B cell (primary cell): ENCODE data around the gene HSBP1L1. TPM values are rescaled to one million over a fixed set of nuclear protein-coding genes. Genes with fewer than 3 reads are reported as not detected.

ENCODE experiments used
- ATAC-seq: fragments of 200-7000 bp; cut with Tn5 transposase; one replicate; pipeline ENCODE4 v1.10.0; 2021; ENCODE audit warnings: low read depth, mild to moderate bottlenecking, moderate number of reproducible peaks, moderate library complexity
- CTCF ChIA-PET: fragments of 350-600 bp; sonication (Branson Sonifier 250); formaldehyde crosslinking; loops from one replicate; lab custom pipeline; 2021; ENCODE audit warnings: antibody characterized with exemption, inconsistent platforms; lab: Charles Lee
- POLR2A ChIA-PET: fragments of 350-600 bp; sonication (Branson Sonifier 250); formaldehyde crosslinking; loops from one replicate; lab custom pipeline; 2021; ENCODE audit warnings: antibody characterized with exemption; lab: Charles Lee
- DNase-seq: peaks from one replicate; pipeline ENCODE4 v3.0.0; 2013
- H2AFZ ChIP-seq: 2 replicates; pipeline ENCODE4 v1.6.1; 2012; ENCODE audit warnings: mild to moderate bottlenecking, low read depth, low read length; ENCODE audit not compliant: insufficient read depth, poor library complexity, severe bottlenecking
- H3K27ac ChIP-seq, 2 donors: 1 replicate in 1 of 2; 2 replicates in 1 of 2; pipeline ENCODE4 v1.5.1; 2012 to 2013; ENCODE audit warnings: low read length in 2 of 2, mild to moderate bottlenecking in 2 of 2, moderate library complexity in 1 of 2
- H3K27me3 ChIP-seq, 4 experiments: fragments of 200-600 bp in 1 of 4; sonication (generic) in 1 of 4; replicated peaks in 1 of 4; 1 replicate in 2 of 4; 2 replicates in 2 of 4; pipeline versions ENCODE4 v1.6.1 to v1.7.0; 2013 to 2016; ENCODE audit warnings: low read length in 3 of 4, mild to moderate bottlenecking in 2 of 4, mixed read lengths in 1 of 4, moderate library complexity in 1 of 4; ENCODE audit not compliant: insufficient read depth in 4 of 4, control insufficient read depth in 3 of 4; ENCODE audit errors: control extremely low read depth in 1 of 4
- H3K36me3 ChIP-seq, 2 experiments: replicated peaks in 1 of 2; 1 replicate in 1 of 2; 2 replicates in 1 of 2; pipeline versions ENCODE4 v1.6.1 to v1.7.1; 2013; ENCODE audit warnings: low read length in 1 of 2; ENCODE audit not compliant: insufficient read depth in 2 of 2, control insufficient read depth in 1 of 2; ENCODE audit errors: control extremely low read depth in 1 of 2, extremely low read depth in 1 of 2
- H3K4me1 ChIP-seq, 2 donors: fragments of 200-600 bp in 1 of 2; sonication (generic) in 1 of 2; 1 replicate in 1 of 2; 2 replicates in 1 of 2; pipeline versions ENCODE4 v1.5.1 to v1.6.1; 2013 to 2017; ENCODE audit warnings: low read length in 2 of 2; ENCODE audit not compliant: control insufficient read depth in 2 of 2, insufficient read depth in 2 of 2
- H3K4me2 ChIP-seq: replicated peaks from 2 replicates; pipeline ENCODE3; 2012; ENCODE audit warnings: mild to moderate bottlenecking, low read depth, low read length; ENCODE audit not compliant: poor library complexity, severe bottlenecking
- H3K4me3 ChIP-seq, 5 experiments: fragments of 200-600 bp in 1 of 5; sonication (generic) in 1 of 5; 1 replicate in 3 of 5; 2 replicates in 2 of 5; pipeline versions ENCODE4 v1.5.1 to v1.7.0; 2011 to 2016; ENCODE audit warnings: low read length in 4 of 5, mild to moderate bottlenecking in 4 of 5, low read depth in 2 of 5, control low read depth in 1 of 5, moderate library complexity in 1 of 5; ENCODE audit not compliant: insufficient read depth in 1 of 5; ENCODE audit errors: control extremely low read depth in 1 of 5, extremely low read depth in 1 of 5
- H3K79me2 ChIP-seq: fragments of 200-600 bp; sonication (generic); one replicate; pipeline ENCODE4 v1.6.0; 2016; ENCODE audit warnings: low read length; ENCODE audit not compliant: control insufficient read depth, insufficient read depth
- H3K9ac ChIP-seq: fragments of 200-600 bp; sonication (generic); 2 replicates; pipeline ENCODE4 v1.6.1; 2017; ENCODE audit warnings: mild to moderate bottlenecking, low read length, moderate library complexity
- H3K9me3 ChIP-seq, 3 donors: one replicate each; pipeline versions ENCODE4 v1.6.1 to v1.7.1; 2013; ENCODE audit warnings: low read length in 2 of 3; ENCODE audit not compliant: control insufficient read depth in 2 of 3, insufficient read depth in 1 of 3; ENCODE audit errors: control extremely low read depth in 1 of 3
- H4K20me1 ChIP-seq: 2 replicates; pipeline ENCODE4 v1.6.0; 2012; ENCODE audit warnings: mild to moderate bottlenecking, low read length; ENCODE audit not compliant: insufficient read depth, control insufficient read depth, poor library complexity, severe bottlenecking
- H3K27ac Mint-ChIP-seq: one replicate; pipeline ENCODE4 v1.8.0; 2021; ENCODE audit warnings: mixed read lengths
- H3K27me3 Mint-ChIP-seq: one replicate; pipeline ENCODE4 v1.8.0; 2021; ENCODE audit warnings: mixed read lengths
- H3K4me1 Mint-ChIP-seq: one replicate; pipeline ENCODE4 v1.8.0; 2021; ENCODE audit warnings: mixed read lengths
- H3K4me3 Mint-ChIP-seq: one replicate; pipeline ENCODE4 v1.8.0; 2021; ENCODE audit warnings: mixed read lengths
- H3K9me3 Mint-ChIP-seq: one replicate; pipeline ENCODE4 v1.8.0; 2022; ENCODE audit warnings: mixed read lengths; ENCODE audit not compliant: insufficient read depth
- EZH2 ChIP-seq: IDR thresholded peaks from 2 replicates; pipeline ENCODE4 v1.6.1; 2012; ENCODE audit warnings: borderline replicate concordance, low read depth, mild to moderate bottlenecking, moderate library complexity, low read length; ENCODE audit not compliant: insufficient read depth, poor library complexity, severe bottlenecking
- WGBS: methylation state at CpG from one replicate; pipeline ENCODE4 v1.1.5; 2013; ENCODE audit warnings: missing lambda C conversion rate; ENCODE audit not compliant: insufficient coverage; 5-methylcytosine and 5-hydroxymethylcytosine counted together
- intact Hi-C: fragments of 100-400 bp; cut with micrococcal nuclease; formaldehyde crosslinking; loops from one replicate; pipeline ENCODE4 v1.10.0; 2022
- polyA plus RNA-seq: library from polyadenylated mRNA; depleted of rRNA; stranded (reverse); fragments of >200 nt; gene quantifications from 2 replicates; pipeline ENCODE4 v1.2.3, GENCODE V29; 2012
- total RNA-seq, 2 donors: library from RNA; stranded (reverse); fragments of 120-200 nt in 1 of 2; gene quantifications; 1 replicate in 1 of 2; 2 replicates in 1 of 2; pipeline versions ENCODE4 v1.2.3 to v1.2.4, GENCODE V29; 2013 to 2022
- TF ChIP-seq, protein P1 (sequence below): fragments of 200-600 bp; IDR thresholded peaks from one replicate; pipeline ENCODE4 v1.8.0; 2022; ENCODE audit warnings: antibody characterized with exemption, mild to moderate bottlenecking

HSBP1L1 gene
- total and polyA plus RNA-seq, 2 donors (not counting 1 experiment from before 2014, with no cell fraction given): 4.6 to 7.2 TPM

DNA sequence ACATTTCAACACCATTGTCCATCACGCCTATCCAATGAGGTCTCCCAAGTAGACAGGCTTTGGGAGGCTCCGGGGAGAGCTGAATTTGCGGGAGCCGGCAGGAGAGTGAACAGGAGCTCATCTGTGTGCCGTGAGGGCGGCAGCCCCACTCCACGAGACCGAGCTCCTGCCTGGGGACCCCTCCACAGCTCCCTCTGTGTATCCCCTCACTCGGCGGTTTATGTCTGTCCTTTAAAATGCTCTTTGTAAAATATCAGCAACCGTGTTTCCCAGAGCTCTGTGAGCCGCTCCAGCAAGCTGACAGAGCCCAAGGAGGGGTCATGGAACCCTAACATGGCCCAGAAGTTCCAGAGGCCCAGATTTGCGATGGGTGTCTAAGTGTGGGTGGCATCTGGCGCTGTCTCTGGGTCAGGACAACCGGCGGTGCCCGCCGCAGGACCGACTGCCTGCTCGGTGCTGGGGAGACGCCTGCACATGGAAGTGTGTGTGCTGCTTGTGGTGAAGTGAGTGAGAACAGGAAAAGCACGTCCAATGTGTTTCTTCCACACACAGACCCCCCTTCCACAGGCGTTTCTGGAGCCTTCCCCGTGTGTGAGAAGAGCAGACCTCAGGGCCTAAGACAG lies 47.8 kb upstream of the HSBP1L1 start:
- intact Hi-C loops: no loop called here
- no peak for TF ChIP-seq EZH2
- TF ChIP-seq, protein P1, sequence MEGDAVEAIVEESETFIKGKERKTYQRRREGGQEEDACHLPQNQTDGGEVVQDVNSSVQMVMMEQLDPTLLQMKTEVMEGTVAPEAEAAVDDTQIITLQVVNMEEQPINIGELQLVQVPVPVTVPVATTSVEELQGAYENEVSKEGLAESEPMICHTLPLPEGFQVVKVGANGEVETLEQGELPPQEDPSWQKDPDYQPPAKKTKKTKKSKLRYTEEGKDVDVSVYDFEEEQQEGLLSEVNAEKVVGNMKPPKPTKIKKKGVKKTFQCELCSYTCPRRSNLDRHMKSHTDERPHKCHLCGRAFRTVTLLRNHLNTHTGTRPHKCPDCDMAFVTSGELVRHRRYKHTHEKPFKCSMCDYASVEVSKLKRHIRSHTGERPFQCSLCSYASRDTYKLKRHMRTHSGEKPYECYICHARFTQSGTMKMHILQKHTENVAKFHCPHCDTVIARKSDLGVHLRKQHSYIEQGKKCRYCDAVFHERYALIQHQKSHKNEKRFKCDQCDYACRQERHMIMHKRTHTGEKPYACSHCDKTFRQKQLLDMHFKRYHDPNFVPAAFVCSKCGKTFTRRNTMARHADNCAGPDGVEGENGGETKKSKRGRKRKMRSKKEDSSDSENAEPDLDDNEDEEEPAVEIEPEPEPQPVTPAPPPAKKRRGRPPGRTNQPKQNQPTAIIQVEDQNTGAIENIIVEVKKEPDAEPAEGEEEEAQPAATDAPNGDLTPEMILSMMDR: no peak
- ChIA-PET POLR2A (no interaction called here), CTCF (no interaction called here)
- no peaks in the 10 kb centered on the region for H3K27me3 Mint-ChIP-seq
- no peak overlapping the region for H3K4me3 Mint-ChIP-seq
- Histone ChIP-seq H3K27ac (no peak overlapping the region), H3K36me3 (peaks cover 2 to 31% of the 10 kb centered on the region in 2 experiments), H3K27me3 (no peaks in the 10 kb centered on the region), H3K4me3 (no peak overlapping the region), H3K9ac (no peak overlapping the region), H3K79me2 (peaks cover 62% of the 10 kb centered on the region), H3K4me2 (no peak overlapping the region), H4K20me1 (peaks cover 70% of the 10 kb centered on the region), H3K9me3 (peaks cover 0 to 18% (median 0%) of the 10 kb centered on the region in 3 donors), H3K4me1 (peaks cover 17 to 27% of the 10 kb centered on the region in 2 donors), H2AFZ (no peak overlapping the region)
- H3K9me3 Mint-ChIP-seq: no peaks in the 10 kb centered on the region
- peaks cover 34% of the 10 kb centered on the region for H3K4me1 Mint-ChIP-seq
- WGBS: 97% methylated on average over 16 of the region's 24 CpGs
- no peak for DNase-seq
- no peak for ATAC-seq
- H3K27ac Mint-ChIP-seq: no peak overlapping the region

DNA sequence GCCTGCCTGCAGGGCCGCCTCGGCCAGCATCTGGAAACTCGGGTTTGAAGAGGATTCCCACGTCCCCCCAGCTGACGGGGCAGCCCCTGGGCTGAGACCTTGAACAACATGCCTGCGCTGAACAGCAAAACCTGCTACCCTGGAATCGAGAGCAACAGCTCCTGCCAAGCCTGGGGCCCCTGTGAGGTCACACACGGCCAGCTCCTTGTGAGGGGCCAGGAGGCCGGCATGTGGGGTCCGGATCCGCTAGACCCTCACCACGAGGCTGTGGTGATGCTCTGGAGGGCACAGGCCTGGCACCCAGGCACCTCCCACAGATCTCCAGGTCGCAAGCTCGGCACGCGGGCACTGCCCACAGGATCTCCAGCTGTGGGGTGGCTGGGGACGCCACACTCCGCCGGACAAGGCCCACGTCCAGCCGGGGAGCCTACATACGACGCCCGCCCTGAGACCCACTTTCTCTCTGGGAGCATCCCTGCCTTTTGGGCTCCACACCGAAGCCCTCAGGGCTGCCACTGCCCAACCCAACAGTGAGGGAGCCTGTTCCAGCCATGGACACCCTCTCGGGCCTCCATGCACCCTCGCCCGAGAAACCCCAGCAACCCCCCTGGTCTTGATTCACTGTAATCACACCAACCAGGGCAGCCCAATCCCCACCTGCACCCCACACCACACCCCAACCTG lies 47.1 kb upstream of the HSBP1L1 start:
- TF ChIP-seq, protein P1: no peak
- TF ChIP-seq EZH2: no peak
- no peak overlapping the region for H3K27ac Mint-ChIP-seq
- H3K4me3 ChIP-seq: no peak overlapping the region
- H3K79me2 ChIP-seq: peaks cover 62% of the 10 kb centered on the region
- no peak for ATAC-seq
- CTCF ChIA-PET: no interaction called here
- H3K4me1 ChIP-seq: peaks cover 16 to 26% of the 10 kb centered on the region in 2 donors
- H2AFZ ChIP-seq: no peak overlapping the region
- 98% methylated on average over 28 of the region's 28 CpGs for WGBS
- peaks cover 2 to 33% of the 10 kb centered on the region in 2 experiments for H3K36me3 ChIP-seq
- H3K27me3 ChIP-seq: no peaks in the 10 kb centered on the region
- H3K4me2 ChIP-seq: no peak overlapping the region
- H3K27ac ChIP-seq: no peak overlapping the region
- H4K20me1 ChIP-seq: peaks cover 70% of the 10 kb centered on the region
- H3K9me3 ChIP-seq: peaks cover 0 to 18% (median 0%) of the 10 kb centered on the region in 3 donors
- no peaks in the 10 kb centered on the region for H3K9me3 Mint-ChIP-seq
- POLR2A ChIA-PET: no interaction called here
- intact Hi-C loops: no loop called here
- H3K27me3 Mint-ChIP-seq: no peaks in the 10 kb centered on the region
- no peak overlapping the region for H3K9ac ChIP-seq
- H3K4me1 Mint-ChIP-seq: peaks cover 31% of the 10 kb centered on the region
- no peak overlapping the region for H3K4me3 Mint-ChIP-seq
- no peak for DNase-seq
